Thyroid gland (tissue), 4 donors: ENCODE data around the gene DDC. TPM values are rescaled to one million over a fixed set of nuclear protein-coding genes. Genes with fewer than 3 reads are reported as not detected.

ENCODE experiments used
- DNase-seq, 2 donors: peaks; one replicate each; pipeline ENCODE4 v3.0.0-alpha.2; 2019
- H3K27ac ChIP-seq, 3 donors: fragments of 200-600 bp; sonication (generic); 1 replicate in 2 of 3; 2 replicates in 1 of 3; pipeline ENCODE4 v1.5.1; 2016 to 2019; ENCODE audit warnings: mild to moderate bottlenecking in 1 of 3, moderate library complexity in 1 of 3
- H3K27me3 ChIP-seq: fragments of 200-600 bp; sonication (generic); one replicate; pipeline ENCODE4 v1.5.1; 2019
- H3K36me3 ChIP-seq, 2 donors: fragments of 200-600 bp; sonication (generic); one replicate each; pipeline ENCODE4 v1.5.1; 2016 to 2019
- H3K4me1 ChIP-seq, 2 donors: fragments of 200-600 bp; sonication (generic); one replicate each; pipeline ENCODE4 v1.5.1; 2017 to 2019
- H3K4me3 ChIP-seq, 3 donors: fragments of 200-600 bp; sonication (generic); replicated peaks in 1 of 3; 1 replicate in 2 of 3; 2 replicates in 1 of 3; pipeline ENCODE4 v1.5.1; 2016; ENCODE audit warnings: mild to moderate bottlenecking in 1 of 3
- H3K9me3 ChIP-seq: fragments of 200-600 bp; sonication (generic); one replicate; pipeline ENCODE4 v1.5.1; 2017
- CTCF ChIP-seq, 6 experiments: fragments of 200-600 bp in 3 of 6; fragments of 450-650 bp in 3 of 6; sonication (generic) in 3 of 6; IDR thresholded peaks; one replicate each; pipeline ENCODE4 v1.5.1; 2016 to 2019; ENCODE audit warnings: antibody characterized with exemption in 6 of 6, mild to moderate bottlenecking in 2 of 6, inconsistent platforms in 1 of 6, moderate library complexity in 1 of 6
- POLR2A ChIP-seq, 2 donors: fragments of 450-650 bp; IDR thresholded peaks; one replicate each; pipeline ENCODE4 v1.6.1; 2017; ENCODE audit warnings: antibody characterized with exemption in 2 of 2, mild to moderate bottlenecking in 2 of 2, moderate library complexity in 1 of 2
- WGBS, 2 donors: methylation state at CpG; one replicate each; pipeline ENCODE4 v1.1.5; 2017; 5-methylcytosine and 5-hydroxymethylcytosine counted together
- intact Hi-C: fragments of 100-400 bp; cut with DNase I; formaldehyde crosslinking; loops from one replicate; pipeline ENCODE4 v1.15.1; 2023
- small RNA-seq: library from RNA; depleted of rRNA; stranded (forward); fragments of <200 nt; gene quantifications from one replicate; pipeline ENCODE3, GENCODE V24; 2016
- total RNA-seq, 4 donors: library from RNA; depleted of rRNA; stranded (reverse); fragments of >200 nt; gene quantifications; one replicate each; pipeline ENCODE4 v1.2.3, GENCODE V29; 2016

Gene DDC
- total RNA-seq, 4 donors from 2014 or later = 2.7 TPM; not detected in 3

- Histone ChIP-seq H3K27me3 (no peaks in the 10 kb centered on the region), H3K4me1 (no peaks in the 10 kb centered on the region), H3K9me3 (no peaks in the 10 kb centered on the region), H3K27ac (no peak overlapping the region), H3K36me3 (no peaks in the 10 kb centered on the region), H3K4me3 (no peak overlapping the region)
- 75 to 87% methylated on average over 4 to 7 of the region's 7 CpGs for WGBS, 2 donors
- no peak for TF ChIP-seq CTCF (IDR thresholded peaks at IDR 0.05)
- TF ChIP-seq POLR2A (IDR thresholded peaks at IDR 0.05) = no peak
- intact Hi-C loops = no loop called here
- no peak for DNase-seq
These were observed 151.6 kb downstream of the DDC start for GRCh38 chr7:50413561-50413960.

DNA sequence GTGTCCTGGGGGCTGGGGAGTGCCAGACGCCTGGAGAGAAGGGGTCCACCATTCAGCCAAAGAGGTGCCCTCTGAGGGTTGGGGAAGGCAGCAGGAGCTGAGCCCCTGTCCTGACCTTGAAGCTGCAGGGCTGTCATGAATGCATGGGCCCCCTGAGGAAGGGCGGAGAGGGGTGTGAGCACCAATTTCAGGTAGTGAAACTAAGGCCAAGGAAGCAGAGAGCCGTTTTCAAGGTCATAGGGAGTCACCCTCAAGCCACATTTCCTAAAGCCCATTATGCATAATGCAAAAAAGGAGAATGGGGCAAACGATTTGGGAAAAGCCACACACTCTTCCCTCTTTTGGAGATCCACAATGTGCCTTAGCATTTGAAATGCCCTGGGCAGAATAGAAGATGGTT is 152.2 kb downstream of the DDC start:
- H3K4me3 ChIP-seq = no peak overlapping the region
- no peaks in the 10 kb centered on the region for H3K4me1 ChIP-seq
- no peaks in the 10 kb centered on the region for H3K36me3 ChIP-seq
- 66 to 76% methylated on average over 4 of the region's 4 CpGs for WGBS, 2 donors
- intact Hi-C loops = no loop called here
- no peak overlapping the region for H3K27ac ChIP-seq
- H3K9me3 ChIP-seq = no peaks in the 10 kb centered on the region
- no peak for DNase-seq
- H3K27me3 ChIP-seq = no peaks in the 10 kb centered on the region
- TF ChIP-seq CTCF (IDR thresholded peaks at IDR 0.05) (no peak), POLR2A (IDR thresholded peaks at IDR 0.05) (no peak)

GRCh38 chr7:50411332-50411731 is 153.9 kb downstream of the DDC start:
- Histone ChIP-seq H3K27ac (no peak overlapping the region), H3K4me1 (no peaks in the 10 kb centered on the region), H3K27me3 (no peaks in the 10 kb centered on the region), H3K36me3 (no peaks in the 10 kb centered on the region), H3K4me3 (no peak overlapping the region), H3K9me3 (no peaks in the 10 kb centered on the region)
- TF ChIP-seq POLR2A (IDR thresholded peaks at IDR 0.05) (no peak), CTCF (IDR thresholded peaks at IDR 0.05) (no peak)
- no peak for DNase-seq
- WGBS, 2 donors = 73 to 88% methylated on average over 6 of the region's 6 CpGs
- intact Hi-C loops = no loop called here

GRCh38 chr7:50409856-50410745 is 155.1 kb downstream of the DDC start:
- 85% methylated on average over 17 of the region's 17 CpGs for whole genome bisulfite sequencing, 2 donors
- H3K27me3 ChIP-seq = no peaks in the 10 kb centered on the region
- H3K4me3 ChIP-seq = no peak overlapping the region
- H3K36me3 ChIP-seq = no peaks in the 10 kb centered on the region
- H3K9me3 ChIP-seq = no peaks in the 10 kb centered on the region
- intact Hi-C loops = no loop called here
- no peaks in the 10 kb centered on the region for H3K4me1 ChIP-seq
- no peak overlapping the region for H3K27ac ChIP-seq
- DNase-seq = no peak
- TF ChIP-seq POLR2A (IDR thresholded peaks at IDR 0.05) (no peak), CTCF (IDR thresholded peaks at IDR 0.05) (no peak)

Small RNA genes within 50 kb of the gene (small RNA-seq; reads per million reads assigned to genes)
- gene RNU6-1091P = not detected

Other genes starting within 250 kb of the DDC start
- 10 to 100 TPM in 2 of 4 donors, 1 to 10 TPM in 2; 5.1 to 15.9 (median 9.5) TPM for gene FIGNL1, start 115.1 kb downstream of the DDC start, total RNA-seq
- gene GRB10, start 217.5 kb upstream of the DDC start, total RNA-seq = 10 to 100 TPM; 21.3 to 99.2 (median 39.6) TPM